Tibial nerve (tissue), 4 donors: ENCODE results near the gene DLGAP4. TPM values are rescaled to one million over a fixed set of nuclear protein-coding genes. Genes with fewer than 3 reads are reported as not detected.

Source experiments
- DNase-seq, 2 donors: peaks; one replicate each; pipeline ENCODE4 v3.0.0-alpha.2; 2019; ENCODE audit warnings: low spot score in 2 of 2
- H3K27ac ChIP-seq, 4 donors: fragments of 200-600 bp; sonication (generic) in 3 of 4; one replicate each; pipeline ENCODE4 v1.5.1; 2017 to 2019; ENCODE audit warnings: mild to moderate bottlenecking in 1 of 4
- H3K27me3 ChIP-seq, 2 donors: fragments of 200-600 bp; sonication (generic) in 1 of 2; one replicate each; pipeline versions ENCODE4 v1.5.1 to v1.6.0; 2017 to 2019
- H3K36me3 ChIP-seq, 3 donors: fragments of 200-600 bp; sonication (generic); one replicate each; pipeline ENCODE4 v1.5.1; 2018 to 2019
- H3K4me1 ChIP-seq, 4 donors: fragments of 200-600 bp; sonication (generic) in 3 of 4; one replicate each; pipeline ENCODE4 v1.5.1; 2017 to 2019
- H3K4me3 ChIP-seq, 4 donors: fragments of 200-600 bp; sonication (generic) in 3 of 4; one replicate each; pipeline ENCODE4 v1.5.1; 2017 to 2019; ENCODE audit warnings: mild to moderate bottlenecking in 1 of 4, moderate library complexity in 1 of 4
- H3K9me3 ChIP-seq, 4 donors: fragments of 200-600 bp; sonication (generic) in 3 of 4; one replicate each; pipeline ENCODE4 v1.5.1; 2017 to 2019
- CTCF ChIP-seq, 5 experiments: fragments of 200-600 bp in 3 of 5; fragments of 450-650 bp in 2 of 5; sonication (generic) in 3 of 5; IDR thresholded peaks; one replicate each; pipeline ENCODE4 v1.5.1; 2016 to 2019; ENCODE audit warnings: antibody characterized with exemption in 5 of 5, mild to moderate bottlenecking in 3 of 5, moderate library complexity in 2 of 5
- EP300 ChIP-seq, 2 donors: sonication (generic); formaldehyde crosslinking; IDR thresholded peaks; one replicate each; pipeline ENCODE4 v1.6.1; 2017; ENCODE audit warnings: antibody characterized with exemption in 2 of 2, mild to moderate bottlenecking in 1 of 2
- POLR2A ChIP-seq, 2 donors: fragments of 450-650 bp; IDR thresholded peaks; one replicate each; pipeline ENCODE4 v1.6.1; 2017; ENCODE audit warnings: antibody characterized with exemption in 2 of 2, mild to moderate bottlenecking in 2 of 2, moderate library complexity in 2 of 2
- WGBS, 2 donors: methylation state at CpG; one replicate each; pipeline ENCODE4 v1.1.5; 2018; 5-methylcytosine and 5-hydroxymethylcytosine counted together
- total RNA-seq, 4 donors: library from RNA; depleted of rRNA; stranded (reverse); fragments of >200 nt; gene quantifications; one replicate each; pipeline ENCODE4 v1.1.0, GENCODE V29; 2016

Gene DLGAP4
- total RNA-seq, 4 donors from 2014 or later, result 46.1 to 97.5 (median 52.5) TPM

- DNase-seq, result peak; percentile 32 to 43
- H3K27ac ChIP-seq, result peak overlapping the region; percentile 93 to 98 (median 94)
- H3K4me1 ChIP-seq, result peaks cover 0 to 50% (median 35%) of the 10 kb centered on the region in 4 donors
- H3K9me3 ChIP-seq, result no peaks in the 10 kb centered on the region
- peak overlapping the region; percentile 63 to 98 (median 76) for H3K4me3 ChIP-seq
- no peak for TF ChIP-seq EP300 (IDR thresholded peaks at IDR 0.05)
- TF ChIP-seq CTCF (IDR thresholded peaks at IDR 0.05), result no peak
- TF ChIP-seq POLR2A (IDR thresholded peaks at IDR 0.05), result no peak
- WGBS, 2 donors, result 1 to 2% methylated on average over 26 to 28 of the region's 58 CpGs
- no peaks in the 10 kb centered on the region for H3K36me3 ChIP-seq
- no peaks in the 10 kb centered on the region for H3K27me3 ChIP-seq
Measured at GRCh38 chr20:36461600-36462439, 155.7 kb downstream of the DLGAP4 start.

DNA sequence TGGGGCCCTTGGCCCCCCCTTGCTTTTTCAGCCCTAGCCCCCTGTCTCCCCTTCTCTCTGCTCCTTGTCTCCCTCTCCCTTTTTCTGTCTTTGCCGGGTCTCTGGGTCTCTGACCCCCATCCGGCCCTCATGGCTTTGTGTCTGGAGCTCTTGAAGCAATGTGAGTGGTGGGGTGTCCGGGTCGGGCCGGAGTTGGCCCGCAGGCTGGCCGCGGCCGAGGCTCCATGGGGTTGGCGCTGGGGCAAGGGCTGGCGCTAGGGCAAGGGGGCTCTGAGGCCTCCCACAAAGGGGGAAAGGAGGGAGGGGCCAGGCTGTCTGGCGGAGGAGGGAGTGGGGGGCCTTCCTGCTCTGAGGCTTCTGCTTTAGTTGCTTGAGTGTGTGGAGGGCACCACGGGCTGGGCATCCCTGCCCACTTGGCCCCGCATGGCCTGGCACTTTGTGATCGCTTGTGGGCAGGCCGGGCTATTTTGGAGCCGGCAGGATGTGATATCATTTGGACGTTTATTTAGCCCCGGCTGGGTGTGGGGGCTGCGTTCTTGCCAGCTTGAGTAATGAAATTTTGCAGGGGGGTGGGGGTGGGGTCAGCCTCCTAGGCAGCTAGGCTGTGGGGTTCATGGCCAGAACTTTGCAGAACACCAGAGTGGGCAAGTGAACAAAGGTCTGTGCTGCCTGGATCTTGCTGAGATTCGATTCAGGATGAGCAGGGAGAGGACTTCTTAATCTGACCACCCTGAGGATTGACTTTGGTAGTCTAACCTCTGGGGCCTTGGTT lies 156.5 kb downstream of the DLGAP4 start:
- WGBS, 2 donors, result 0 to 1% methylated on average over 17 to 19 of the region's 21 CpGs
- Histone ChIP-seq H3K27ac (peak overlapping the region; percentile 93 to 98 (median 94)), H3K36me3 (no peaks in the 10 kb centered on the region), H3K27me3 (no peaks in the 10 kb centered on the region), H3K4me1 (peaks cover 0 to 58% (median 43%) of the 10 kb centered on the region in 4 donors), H3K4me3 (peak overlapping the region; percentile 63 to 98 (median 76)), H3K9me3 (no peaks in the 10 kb centered on the region)
- peak; percentile 40 to 46 for DNase-seq
- TF ChIP-seq CTCF (IDR thresholded peaks at IDR 0.05), result no peak
- TF ChIP-seq EP300 (IDR thresholded peaks at IDR 0.05), result peak; percentile 22 to 89
- TF ChIP-seq POLR2A (IDR thresholded peaks at IDR 0.05), result peak; percentile 48 to 60

DNA sequence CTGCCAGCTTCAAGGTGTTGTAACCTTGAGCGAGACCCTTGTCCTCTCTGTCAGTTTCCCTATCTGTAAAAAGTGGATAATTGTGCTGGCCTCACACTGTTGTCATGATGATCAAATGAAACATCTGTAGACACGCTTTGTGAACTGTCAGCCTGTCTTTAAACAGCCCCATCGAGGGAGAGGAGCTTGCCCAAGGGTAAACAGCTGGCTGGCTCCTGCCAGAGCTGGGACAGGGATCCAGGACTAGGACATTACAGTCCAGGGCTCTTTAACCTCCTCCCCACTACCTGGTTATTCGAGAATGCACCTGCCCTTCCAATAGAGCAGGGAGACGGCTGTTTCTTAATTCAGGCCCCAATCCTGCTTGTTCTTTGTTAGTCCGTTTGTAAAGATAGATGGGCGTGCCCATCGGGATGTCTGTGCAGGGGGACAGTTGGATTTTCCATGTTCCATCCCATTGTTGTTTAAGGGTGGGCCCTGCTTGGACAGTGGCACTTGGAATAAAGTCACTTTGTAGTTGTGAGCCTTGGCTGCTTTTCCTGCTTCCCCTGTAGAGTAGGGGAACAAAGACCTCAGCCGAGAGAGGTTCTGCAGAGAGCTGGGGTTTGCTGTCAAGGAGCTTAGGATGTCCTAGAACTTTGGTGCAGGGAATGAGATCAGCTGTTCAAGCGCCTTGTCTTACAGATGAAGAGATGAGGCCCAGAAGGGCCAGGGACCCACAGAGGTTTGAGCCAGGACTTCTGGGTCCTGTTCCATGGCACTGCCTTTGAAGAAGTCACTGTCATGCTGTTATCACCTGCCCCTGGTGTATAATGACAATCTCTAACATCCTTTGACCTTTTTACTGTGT lies 157.3 kb downstream of the DLGAP4 start:
- Histone ChIP-seq H3K4me1 (peaks cover 0 to 66% (median 51%) of the 10 kb centered on the region in 4 donors), H3K36me3 (no peaks in the 10 kb centered on the region), H3K27ac (peak overlapping the region; percentile 93 to 98 (median 94)), H3K27me3 (no peaks in the 10 kb centered on the region), H3K9me3 (no peaks in the 10 kb centered on the region), H3K4me3 (peak overlapping the region; percentile 63 to 98 (median 76))
- 18 to 19% methylated on average over 10 of the region's 10 CpGs for WGBS, 2 donors
- no peak for DNase-seq
- TF ChIP-seq EP300 (IDR thresholded peaks at IDR 0.05) (no peak), CTCF (IDR thresholded peaks at IDR 0.05) (no peak), POLR2A (IDR thresholded peaks at IDR 0.05) (no peak)

- no peaks in the 10 kb centered on the region for H3K36me3 ChIP-seq
- 39 to 42% methylated on average over 12 of the region's 12 CpGs for WGBS, 2 donors
- DNase-seq, result peak; percentile 26 to 49
- TF ChIP-seq CTCF (IDR thresholded peaks at IDR 0.05), result no peak
- peak in 1 of 2 donors; percentile 15 for TF ChIP-seq POLR2A (IDR thresholded peaks at IDR 0.05)
- peak in 1 of 2 donors; percentile 10 for TF ChIP-seq EP300 (IDR thresholded peaks at IDR 0.05)
- H3K4me3 ChIP-seq, result no peak overlapping the region
- peaks cover 0 to 83% (median 64%) of the 10 kb centered on the region in 4 donors for H3K4me1 ChIP-seq
- H3K27ac ChIP-seq, result peak overlapping the region; percentile 67 to 98 (median 84)
- no peaks in the 10 kb centered on the region for H3K9me3 ChIP-seq
- H3K27me3 ChIP-seq, result no peaks in the 10 kb centered on the region
Measured at GRCh38 chr20:36465109-36466080, 159.3 kb downstream of the DLGAP4 start.
